ENCODE measurements around the gene SUCLA2. TPM values are rescaled to one million over a fixed set of nuclear protein-coding genes. Genes with fewer than 3 reads are reported as not detected.

The SUCLA2 gene
- total RNA-seq, 1 experiment from 2014 or later: 53.9 TPM

DNA sequence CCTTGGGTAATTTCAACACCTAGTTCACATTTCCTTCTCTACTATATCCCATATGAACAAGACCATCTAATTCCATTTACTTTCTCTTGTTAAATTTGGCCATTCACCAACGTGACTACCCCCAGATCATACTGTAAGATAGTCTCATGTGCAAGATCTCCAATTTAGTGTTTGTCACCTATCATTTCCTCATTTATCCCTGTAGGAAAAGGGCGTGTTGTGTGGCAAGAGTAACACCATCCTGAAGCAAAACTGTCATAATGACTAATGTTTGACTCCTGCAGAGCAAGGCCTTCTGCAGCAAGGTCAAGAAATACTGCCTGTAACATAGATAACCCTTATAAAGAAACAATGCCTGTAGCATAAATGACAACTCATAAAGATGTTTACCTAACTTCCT lies 51.3 kb downstream of the SUCLA2 start:
- Histone ChIP-seq H3K79me2 (ENCODE audit: insufficient read depth, low read length) (no peaks in the 10 kb centered on the region), H4K91ac (ENCODE audit: insufficient read length, low read depth, low read length) (no peak overlapping the region), H3T11ph (ENCODE audit: low read length) (no peak overlapping the region), H3K4ac (ENCODE audit: low read depth, low read length) (no peak overlapping the region), H3K18ac (ENCODE audit: insufficient read length, low read depth, low read length) (no peak overlapping the region), H3K79me1 (ENCODE audit: insufficient read depth, low read depth, low read length, poor library complexity, severe bottlenecking) (no peaks in the 10 kb centered on the region), H3K4me2 (ENCODE audit: insufficient read depth, insufficient read length, low read length) (no peak overlapping the region), H3K27ac (ENCODE audit: insufficient read length, low read depth, low read length) (no peak overlapping the region), H2BK12ac (ENCODE audit: insufficient read length, low read depth, low read length) (no peak overlapping the region), H3K14ac (ENCODE audit: insufficient read depth, low read length) (no peak overlapping the region), H4K20me1 (ENCODE audit: control insufficient read depth, insufficient read depth, insufficient read length) (no peaks in the 10 kb centered on the region), H3K9ac (ENCODE audit: extremely low read depth, insufficient read length, low read length) (no peak overlapping the region), H2BK120ac (ENCODE audit: low read depth, low read length, poor library complexity, severe bottlenecking) (no peak overlapping the region), H4K8ac (replicated peaks; ENCODE audit: insufficient read length, low read depth, low read length) (no peak overlapping the region), H3K4me1 (ENCODE audit: insufficient read depth, low read length) (no peaks in the 10 kb centered on the region), H3K27me3 (ENCODE audit: insufficient read depth, low read length) (no peaks in the 10 kb centered on the region), H2BK5ac (ENCODE audit: insufficient read length, low read length) (no peak overlapping the region), H3K23me2 (ENCODE audit: insufficient read length, low read depth, low read length, poor library complexity, severe bottlenecking) (no peaks in the 10 kb centered on the region), H2BK20ac (ENCODE audit: low read depth, low read length, poor library complexity, severe bottlenecking) (no peak overlapping the region), H3K56ac (ENCODE audit: insufficient read length, low read depth, low read length) (no peak overlapping the region), H3K23ac (ENCODE audit: insufficient read length, low read depth, low read length) (no peak overlapping the region), H2AFZ (ENCODE audit: low read length) (no peak overlapping the region), H2BK15ac (ENCODE audit: low read depth, low read length) (no peak overlapping the region), H2AK5ac (ENCODE audit: insufficient read length, low read length) (no peak overlapping the region), H4K5ac (ENCODE audit: insufficient read length, low read depth, low read length) (no peak overlapping the region), H3K9me3 (ENCODE audit: control insufficient read depth, low read depth, low read length) (no peaks in the 10 kb centered on the region)
- H3K4me3 Mint-ChIP-seq: no peak overlapping the region
- TF ChIP-seq, protein P1, sequence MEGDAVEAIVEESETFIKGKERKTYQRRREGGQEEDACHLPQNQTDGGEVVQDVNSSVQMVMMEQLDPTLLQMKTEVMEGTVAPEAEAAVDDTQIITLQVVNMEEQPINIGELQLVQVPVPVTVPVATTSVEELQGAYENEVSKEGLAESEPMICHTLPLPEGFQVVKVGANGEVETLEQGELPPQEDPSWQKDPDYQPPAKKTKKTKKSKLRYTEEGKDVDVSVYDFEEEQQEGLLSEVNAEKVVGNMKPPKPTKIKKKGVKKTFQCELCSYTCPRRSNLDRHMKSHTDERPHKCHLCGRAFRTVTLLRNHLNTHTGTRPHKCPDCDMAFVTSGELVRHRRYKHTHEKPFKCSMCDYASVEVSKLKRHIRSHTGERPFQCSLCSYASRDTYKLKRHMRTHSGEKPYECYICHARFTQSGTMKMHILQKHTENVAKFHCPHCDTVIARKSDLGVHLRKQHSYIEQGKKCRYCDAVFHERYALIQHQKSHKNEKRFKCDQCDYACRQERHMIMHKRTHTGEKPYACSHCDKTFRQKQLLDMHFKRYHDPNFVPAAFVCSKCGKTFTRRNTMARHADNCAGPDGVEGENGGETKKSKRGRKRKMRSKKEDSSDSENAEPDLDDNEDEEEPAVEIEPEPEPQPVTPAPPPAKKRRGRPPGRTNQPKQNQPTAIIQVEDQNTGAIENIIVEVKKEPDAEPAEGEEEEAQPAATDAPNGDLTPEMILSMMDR (conservative IDR thresholded peaks at IDR 0.05): no peak
- H3K9me3 Mint-ChIP-seq: no peaks in the 10 kb centered on the region
- DNase-seq: no peak
- WGBS (ENCODE audit: extremely low coverage, insufficient read length, low lambda C conversion rate): no CpG with 5 or more reads among the region's 2 CpGs
- no peaks in the 10 kb centered on the region for H3K4me1 Mint-ChIP-seq
- H3K27me3 Mint-ChIP-seq (ENCODE audit: low read depth): no peaks in the 10 kb centered on the region
- H3K36me3 Mint-ChIP-seq (ENCODE audit: insufficient read depth in 1 of 3, low read depth in 3 of 3): peaks cover 8 to 46% (median 37%) of the 10 kb centered on the region in 3 experiments; a peak in 5 of 7 replicates
- H3K27ac Mint-ChIP-seq: no peak overlapping the region

All from H9 (cell line).